Endothelial cell of umbilical vein (primary cell): Measurements from ENCODE around the gene OR2H1. TPM values are rescaled to one million over a fixed set of nuclear protein-coding genes. Genes with fewer than 3 reads are reported as not detected.

Experiments used
- Bru-seq: library from RNA; stranded (reverse); fragments of 400-500 nt; gene quantifications from one replicate; lab custom pipeline; 2021; lab: Mats Ljungman, UMichigan
- BruChase-seq, 2 experiments: library from RNA; stranded (reverse); fragments of 400-500 nt; gene quantifications; one replicate each; lab custom pipeline; 2021; lab: Mats Ljungman, UMichigan
- BruUV-seq: library from RNA; stranded (reverse); fragments of 400-500 nt; replicated peaks from 2 replicates; lab custom pipeline; 2021; lab: Mats Ljungman, UMichigan
- CTCF ChIA-PET: fragments of 300-600, 350-600 bp; sonication (Branson Sonifier 250); formaldehyde crosslinking; loops from one replicate; lab custom pipeline; 2021; ENCODE audit warnings: antibody characterized with exemption, inconsistent platforms; lab: Charles Lee
- POLR2A ChIA-PET: fragments of 300-600, 350-600 bp; sonication (Branson Sonifier 250); formaldehyde crosslinking; loops from one replicate; lab custom pipeline; 2021; ENCODE audit warnings: antibody characterized with exemption, inconsistent platforms; lab: Charles Lee
- DNase-seq: peaks from one replicate; pipeline ENCODE4 v3.0.0-alpha.2; 2011; ENCODE audit warnings: low read depth, low spot score
- FAIRE-seq: peaks from 2 replicates; lab custom pipeline; 2011; peaks lifted over from hg19 to GRCh38; lab: Jason Lieb, UNC
- H2AFZ ChIP-seq: 2 replicates; pipeline ENCODE4 v1.6.0; 2012; ENCODE audit warnings: low read depth, low read length, control low read depth, inconsistent platforms
- H3K27ac ChIP-seq: 2 replicates; pipeline ENCODE4 v1.5.1; 2011; ENCODE audit warnings: low read depth, mild to moderate bottlenecking, control low read depth, low read length, moderate library complexity; ENCODE audit not compliant: insufficient read depth
- H3K27me3 ChIP-seq, 2 experiments: 2 replicates each; pipeline versions ENCODE4 v1.6.0 to v1.6.1; 2011; ENCODE audit warnings: low read length in 2 of 2, mixed read lengths in 1 of 2; ENCODE audit not compliant: control insufficient read depth in 2 of 2, insufficient read depth in 2 of 2
- H3K36me3 ChIP-seq, 2 experiments: 2 replicates in 1 of 2; 3 replicates in 1 of 2; pipeline ENCODE4 v1.5.1; 2011; ENCODE audit warnings: low read length in 2 of 2, mild to moderate bottlenecking in 1 of 2, moderate library complexity in 1 of 2; ENCODE audit not compliant: control insufficient read depth in 2 of 2, insufficient read depth in 2 of 2; ENCODE audit errors: extremely low read depth in 1 of 2
- H3K4me1 ChIP-seq: 3 replicates; pipeline ENCODE4 v1.5.1; 2011; ENCODE audit warnings: mild to moderate bottlenecking, low read length; ENCODE audit not compliant: control insufficient read depth, insufficient read depth; ENCODE audit errors: extremely low read depth
- H3K4me2 ChIP-seq: 2 replicates; pipeline ENCODE4 v1.6.1; 2011; ENCODE audit warnings: low read length, control low read depth, mixed read lengths; ENCODE audit not compliant: insufficient read depth
- H3K4me3 ChIP-seq, 3 experiments: fragments of 200-600 bp in 1 of 3; sonication (generic), shearing (Covaris generic) in 1 of 3; replicated peaks in 1 of 3; 2 replicates each; pipeline ENCODE4 v1.5.1; 2011 to 2016; ENCODE audit warnings: control low read depth in 3 of 3, low read length in 3 of 3, mild to moderate bottlenecking in 2 of 3, inconsistent platforms in 1 of 3, low read depth in 1 of 3, moderate library complexity in 1 of 3; ENCODE audit not compliant: insufficient read depth in 1 of 3
- H3K79me2 ChIP-seq: 2 replicates; pipeline ENCODE4 v1.6.0; 2012; ENCODE audit warnings: low read length, inconsistent platforms; ENCODE audit not compliant: control insufficient read depth, insufficient read depth
- H3K9ac ChIP-seq: replicated peaks from 2 replicates; pipeline ENCODE3; 2011; ENCODE audit warnings: low read length, control low read depth; ENCODE audit not compliant: insufficient read depth; ENCODE audit errors: extremely low read depth
- H3K9me1 ChIP-seq: replicated peaks from 3 replicates; pipeline ENCODE4 v1.6.0; 2011; ENCODE audit warnings: mild to moderate bottlenecking, low read length; ENCODE audit not compliant: control insufficient read depth, insufficient read depth; ENCODE audit errors: extremely low read depth
- H3K9me3 ChIP-seq: replicated peaks from 2 replicates; pipeline ENCODE4 v1.5.1; 2012; ENCODE audit warnings: low read length, inconsistent platforms; ENCODE audit not compliant: control insufficient read depth, insufficient read depth
- H4K20me1 ChIP-seq: replicated peaks from 2 replicates; pipeline ENCODE3; 2011; ENCODE audit warnings: mild to moderate bottlenecking, low read length; ENCODE audit not compliant: control insufficient read depth, insufficient read depth; ENCODE audit errors: extremely low read depth
- EZH2 ChIP-seq: IDR thresholded peaks from 2 replicates; pipeline ENCODE4 v1.6.1; 2012; ENCODE audit warnings: borderline replicate concordance, low read depth, mild to moderate bottlenecking, moderate library complexity, low read length, inconsistent platforms; ENCODE audit not compliant: severe bottlenecking
- FOS ChIP-seq: IDR thresholded peaks from 2 replicates; pipeline ENCODE4 v1.6.1; 2011; ENCODE audit warnings: mild to moderate bottlenecking, low read length, moderate library complexity, borderline replicate concordance; ENCODE audit not compliant: insufficient read depth
- JUN ChIP-seq: IDR thresholded peaks from 2 replicates; pipeline ENCODE4 v1.6.1; 2011; ENCODE audit warnings: borderline replicate concordance, low read depth; ENCODE audit not compliant: insufficient read length, insufficient read depth
- MAX ChIP-seq: IDR thresholded peaks from 2 replicates; pipeline ENCODE4 v1.6.1; 2011; ENCODE audit not compliant: insufficient read depth, insufficient read length
- dilution Hi-C: fragments of 300-500 bp; cut with MboI; formaldehyde crosslinking; loops from one replicate; pipeline ENCODE4 v1.15.0; 2019; ENCODE audit warnings: low sequenced_read_pairs; ENCODE audit not compliant: extremely low pct_ligation_motif_present
- intact Hi-C: fragments of 100-400 bp; cut with micrococcal nuclease; formaldehyde crosslinking; loops from one replicate; pipeline ENCODE4 v1.10.0; 2022
- long read RNA-seq: library from polyadenylated mRNA; stranded (forward); transcript quantifications from one replicate; pipeline ENCODE4 v2.0.0, GENCODE V29; 2021
- polyA minus RNA-seq, 3 experiments: library from RNA; depleted of rRNA, polyadenylated mRNA; stranded (reverse); fragments of >200 nt; gene quantifications; 1 replicate in 1 of 3; 2 replicates in 2 of 3; pipeline ENCODE4 v1.2.3, GENCODE V29; 2011
- polyA plus RNA-seq, 4 experiments: library from polyadenylated mRNA; depleted of rRNA in 3 of 4; stranded (reverse) in 3 of 4; unstranded in 1 of 4; fragments of >200 nt; gene quantifications; 2 replicates each; pipeline versions ENCODE4 v1.2.1 to v1.2.3, GENCODE V29; 2011 to 2012; ENCODE audit warnings: missing spikeins in 1 of 4
- total RNA-seq: library from RNA; stranded (reverse); gene quantifications from 2 replicates; pipeline ENCODE4 v1.2.3, GENCODE V29; 2021
- TF ChIP-seq, protein P1 (sequence below), 2 donors: IDR thresholded peaks; 1 replicate in 1 of 2; 2 replicates in 1 of 2; pipeline ENCODE4 v1.5.1; 2011; ENCODE audit warnings: low read length in 2 of 2, mild to moderate bottlenecking in 2 of 2, moderate library complexity in 2 of 2, control low read depth in 1 of 2, inconsistent platforms in 1 of 2, low read depth in 1 of 2; ENCODE audit not compliant: insufficient read depth in 1 of 2; ENCODE audit errors: extremely low read depth in 1 of 2

OR2H1 gene
- total RNA-seq (not detected in 2 replicates), polyA plus RNA-seq (not detected in 2 replicates), polyA minus RNA-seq (not detected in 2 replicates), Bru-seq, nascent RNA (not detected), BruChase-seq, experiment 1, labeled RNA remaining after a 6-hour chase (not detected), BruChase-seq, experiment 2, labeled RNA remaining after a 2-hour chase (not detected)
- polyA plus RNA-seq (2011; cell fraction: cytosol; rRNA removed), result not detected in 2 replicates
- not detected in 2 replicates for polyA plus RNA-seq (2011; cell fraction: nucleus; rRNA removed)
- polyA plus RNA-seq (2012), result not detected in 2 replicates
- not detected for polyA minus RNA-seq (2011; cell fraction: cytosol; rRNA and poly(A)+ RNA removed)
- not detected in 2 replicates for polyA minus RNA-seq (2011; cell fraction: nucleus; rRNA and poly(A)+ RNA removed)
- long read RNA-seq, result 0 reads

DNA sequence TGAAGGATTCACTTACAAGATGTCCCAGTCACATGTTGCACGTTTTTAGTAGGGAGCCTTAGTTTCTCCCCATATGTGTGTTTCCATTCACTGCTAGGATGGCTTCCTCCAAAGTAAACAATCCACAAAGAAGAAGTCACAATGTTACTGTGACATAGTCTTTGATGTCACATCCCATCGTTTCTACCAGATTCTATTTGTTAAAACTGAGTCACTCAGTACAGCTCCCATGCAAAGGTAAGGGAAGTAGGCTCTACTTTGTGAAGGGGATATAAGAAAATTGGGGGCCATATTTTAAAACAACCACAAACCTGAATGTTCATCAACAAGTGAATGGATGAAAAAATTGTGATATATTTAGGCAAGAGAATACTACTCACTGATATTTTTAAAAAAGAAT lies at the start of gene OR2H1, which contains the start of gene OR11A1:
OR2H1 (plus strand) TSS at position 185 of the 400 bp plus-strand sequence. CDS start 4,615 bp downstream, outside the sequence.
OR11A1 (minus strand) TSS at position 101 of the 400 bp plus-strand sequence. CDS start 29,430 bp downstream, outside the sequence.
- Histone ChIP-seq H3K9me3 (no peaks in the 10 kb centered on the region), H3K4me1 (no peaks in the 10 kb centered on the region), H3K9ac (no peak within 1 kb of the TSS), H2AFZ (no peak within 1 kb of the TSS), H4K20me1 (no peaks in the 10 kb centered on the region), H3K4me3 (no peak within 1 kb of the TSS), H3K4me2 (no peak within 1 kb of the TSS), H3K9me1 (no peaks in the 10 kb centered on the region), H3K79me2 (no peaks in the 10 kb centered on the region), H3K36me3 (no peaks in the 10 kb centered on the region), H3K27me3 (no peaks in the 10 kb centered on the region), H3K27ac (no peak within 1 kb of the TSS)
- dilution Hi-C loops (no loop called here), intact Hi-C loops (no loop called here)
- FAIRE-seq (no peak), DNase-seq (no peak)
- TF ChIP-seq MAX, result no peak
- TF ChIP-seq EZH2, result no peak
- TF ChIP-seq JUN, result no peak
- TF ChIP-seq FOS, result no peak
- TF ChIP-seq, protein P1, sequence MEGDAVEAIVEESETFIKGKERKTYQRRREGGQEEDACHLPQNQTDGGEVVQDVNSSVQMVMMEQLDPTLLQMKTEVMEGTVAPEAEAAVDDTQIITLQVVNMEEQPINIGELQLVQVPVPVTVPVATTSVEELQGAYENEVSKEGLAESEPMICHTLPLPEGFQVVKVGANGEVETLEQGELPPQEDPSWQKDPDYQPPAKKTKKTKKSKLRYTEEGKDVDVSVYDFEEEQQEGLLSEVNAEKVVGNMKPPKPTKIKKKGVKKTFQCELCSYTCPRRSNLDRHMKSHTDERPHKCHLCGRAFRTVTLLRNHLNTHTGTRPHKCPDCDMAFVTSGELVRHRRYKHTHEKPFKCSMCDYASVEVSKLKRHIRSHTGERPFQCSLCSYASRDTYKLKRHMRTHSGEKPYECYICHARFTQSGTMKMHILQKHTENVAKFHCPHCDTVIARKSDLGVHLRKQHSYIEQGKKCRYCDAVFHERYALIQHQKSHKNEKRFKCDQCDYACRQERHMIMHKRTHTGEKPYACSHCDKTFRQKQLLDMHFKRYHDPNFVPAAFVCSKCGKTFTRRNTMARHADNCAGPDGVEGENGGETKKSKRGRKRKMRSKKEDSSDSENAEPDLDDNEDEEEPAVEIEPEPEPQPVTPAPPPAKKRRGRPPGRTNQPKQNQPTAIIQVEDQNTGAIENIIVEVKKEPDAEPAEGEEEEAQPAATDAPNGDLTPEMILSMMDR (IDR thresholded peaks at IDR 0.05; ENCODE audit: extremely low read depth in 1 of 2, insufficient read depth in 1 of 2, low read depth in 1 of 2, low read length in 2 of 2), result no peak
- ChIA-PET CTCF (no interaction called here), POLR2A (no interaction called here)
- no TSS peak for BruUV-seq
